Measurements from ENCODE around the gene PTPRR. TPM values are rescaled to one million over a fixed set of nuclear protein-coding genes. Genes with fewer than 3 reads are reported as not detected.
A peak's percentile ranks its signal among the peaks of the same experiment; 100 is the strongest.

The PTPRR gene
- total and polyA plus RNA-seq, 12 donors: 0.11 to 3.7 (median 0.56) TPM; not detected in 1

- Histone ChIP-seq H3K27ac (no peak overlapping the region), H3K27me3 (no peaks in the 10 kb centered on the region), H3K36me3 (replicated peaks in 1 of 2) (no peaks in the 10 kb centered on the region), H3K4me1 (replicated peaks in 1 of 2) (no peaks in the 10 kb centered on the region), H3K9me3 (replicated peaks in 1 of 3) (no peaks in the 10 kb centered on the region), H3K4me3 (no peak overlapping the region)
- DNase-seq: no peak
- TF ChIP-seq, protein P1, sequence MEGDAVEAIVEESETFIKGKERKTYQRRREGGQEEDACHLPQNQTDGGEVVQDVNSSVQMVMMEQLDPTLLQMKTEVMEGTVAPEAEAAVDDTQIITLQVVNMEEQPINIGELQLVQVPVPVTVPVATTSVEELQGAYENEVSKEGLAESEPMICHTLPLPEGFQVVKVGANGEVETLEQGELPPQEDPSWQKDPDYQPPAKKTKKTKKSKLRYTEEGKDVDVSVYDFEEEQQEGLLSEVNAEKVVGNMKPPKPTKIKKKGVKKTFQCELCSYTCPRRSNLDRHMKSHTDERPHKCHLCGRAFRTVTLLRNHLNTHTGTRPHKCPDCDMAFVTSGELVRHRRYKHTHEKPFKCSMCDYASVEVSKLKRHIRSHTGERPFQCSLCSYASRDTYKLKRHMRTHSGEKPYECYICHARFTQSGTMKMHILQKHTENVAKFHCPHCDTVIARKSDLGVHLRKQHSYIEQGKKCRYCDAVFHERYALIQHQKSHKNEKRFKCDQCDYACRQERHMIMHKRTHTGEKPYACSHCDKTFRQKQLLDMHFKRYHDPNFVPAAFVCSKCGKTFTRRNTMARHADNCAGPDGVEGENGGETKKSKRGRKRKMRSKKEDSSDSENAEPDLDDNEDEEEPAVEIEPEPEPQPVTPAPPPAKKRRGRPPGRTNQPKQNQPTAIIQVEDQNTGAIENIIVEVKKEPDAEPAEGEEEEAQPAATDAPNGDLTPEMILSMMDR (IDR thresholded peaks at IDR 0.05): no peak
- no peak for TF ChIP-seq POLR2A (IDR thresholded peaks at IDR 0.05)
- 68 to 85% (median 79%) methylated on average over 4 of the region's 4 CpGs for WGBS, 4 donors
- intact Hi-C loops (cut with DNase I): no loop called here
Observed at GRCh38 chr12:70657616-70658286, 262.8 kb downstream of the PTPRR start.

DNA sequence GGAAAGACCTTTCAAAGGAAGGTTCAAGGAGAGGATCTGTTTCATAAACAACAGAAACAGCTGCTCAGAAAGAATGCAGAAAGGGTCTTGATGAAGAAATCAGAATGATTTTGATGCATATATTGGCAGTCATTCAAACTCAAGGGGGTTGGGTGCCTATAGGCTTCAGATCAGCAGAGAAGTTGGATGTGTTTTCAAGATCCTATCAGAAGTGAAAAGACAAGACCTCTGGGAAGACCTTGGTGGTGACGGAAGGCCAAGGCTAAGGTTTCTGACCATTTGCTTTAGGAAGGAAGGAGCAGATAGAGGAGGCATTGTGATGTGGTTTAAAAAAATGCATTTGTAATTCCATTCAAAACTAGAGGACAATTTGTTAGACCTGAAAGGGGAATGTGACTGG is 268.1 kb downstream of the PTPRR start:
- Histone ChIP-seq H3K27ac (no peak overlapping the region), H3K4me1 (replicated peaks in 1 of 2) (peaks cover 0 to 5% of the 10 kb centered on the region in 2 donors), H3K4me3 (no peak overlapping the region), H3K27me3 (no peaks in the 10 kb centered on the region), H3K9me3 (replicated peaks in 1 of 3) (no peaks in the 10 kb centered on the region), H3K36me3 (replicated peaks in 1 of 2) (no peaks in the 10 kb centered on the region)
- TF ChIP-seq, protein P1 (IDR thresholded peaks at IDR 0.05): no peak
- TF ChIP-seq POLR2A (IDR thresholded peaks at IDR 0.05): no peak
- DNase-seq: no peak
- intact Hi-C loops (cut with DNase I): no loop called here
- 45 to 64% (median 52%) methylated on average over 1 of the region's 1 CpG for WGBS, 4 donors

- Histone ChIP-seq H3K27ac (peak overlapping the region in 1 of 5 donors; percentile 3), H3K4me3 (no peak overlapping the region), H3K9me3 (replicated peaks in 1 of 3) (no peaks in the 10 kb centered on the region), H3K27me3 (no peaks in the 10 kb centered on the region), H3K36me3 (replicated peaks in 1 of 2) (no peaks in the 10 kb centered on the region), H3K4me1 (replicated peaks in 1 of 2) (peaks cover 8 to 15% of the 10 kb centered on the region in 2 donors)
- no peak for DNase-seq
- TF ChIP-seq POLR2A (IDR thresholded peaks at IDR 0.05): no peak
- TF ChIP-seq, protein P1 (IDR thresholded peaks at IDR 0.05): no peak
- 22 to 46% (median 27%) methylated on average over 2 of the region's 2 CpGs for WGBS, 4 donors
- intact Hi-C loops (cut with DNase I): no loop called here
Observed at GRCh38 chr12:70648831-70649230, 271.7 kb downstream of the PTPRR start.

- H3K27me3 ChIP-seq: no peaks in the 10 kb centered on the region
- TF ChIP-seq, protein P1 (IDR thresholded peaks at IDR 0.05): no peak
- TF ChIP-seq POLR2A (IDR thresholded peaks at IDR 0.05): no peak
- no peaks in the 10 kb centered on the region for H3K9me3 ChIP-seq (replicated peaks in 1 of 3)
- intact Hi-C loops (cut with DNase I): no loop called here
- 83 to 93% (median 89%) methylated on average over 2 of the region's 2 CpGs for WGBS, 4 donors
- H3K4me3 ChIP-seq: no peak overlapping the region
- no peak for DNase-seq
- H3K4me1 ChIP-seq (replicated peaks in 1 of 2): peaks cover 8 to 15% of the 10 kb centered on the region in 2 donors
- H3K36me3 ChIP-seq (replicated peaks in 1 of 2): no peaks in the 10 kb centered on the region
- H3K27ac ChIP-seq: peak overlapping the region in 1 of 5 donors; percentile 47
Observed at GRCh38 chr12:70648191-70648590, 272.3 kb downstream of the PTPRR start.

Data from adrenal gland (tissue), 12 donors.